ENCODE results near the gene DRG1. TPM values are rescaled to one million over a fixed set of nuclear protein-coding genes. Genes with fewer than 3 reads are reported as not detected.

Gene DRG1
- polyA plus RNA-seq, 1 donor from 2014 or later, result 90.2 TPM

DNA sequence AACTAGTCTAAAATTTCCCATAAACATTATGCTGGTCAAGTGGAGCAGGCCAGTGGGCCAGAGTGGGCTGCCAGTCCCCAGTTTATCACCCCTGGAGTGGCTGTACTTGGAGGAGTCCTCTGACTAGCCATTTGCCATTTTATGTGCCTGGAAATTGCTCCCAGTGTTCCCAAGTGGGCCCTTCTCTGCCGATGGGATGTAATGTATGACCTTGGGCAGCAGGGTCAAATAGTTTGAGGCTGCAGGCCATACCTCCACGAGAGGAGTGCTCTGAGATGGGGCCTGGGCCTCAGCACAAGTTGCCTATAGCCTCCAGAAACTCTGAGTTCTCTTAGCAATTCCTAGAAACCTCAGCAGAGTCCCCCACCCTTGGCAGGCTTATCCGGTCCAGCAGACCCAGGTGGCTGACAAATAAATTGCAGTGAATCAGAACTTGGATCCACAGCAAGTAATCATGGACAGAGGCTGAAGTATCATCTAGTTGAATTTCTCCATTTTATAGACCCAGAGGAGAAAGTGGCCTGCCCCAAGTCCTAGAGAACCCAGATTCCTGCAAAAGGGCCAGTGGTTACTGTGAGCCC lies 35.4 kb upstream of the DRG1 start:
- Histone ChIP-seq H4K20me1 (ENCODE audit: insufficient read depth) (no peaks in the 10 kb centered on the region), H2AFZ (ENCODE audit: low read depth, low read length) (no peak overlapping the region), H3K4me2 (ENCODE audit: low read length) (no peak overlapping the region), H3K9me3 (ENCODE audit: low read length) (no peaks in the 10 kb centered on the region), H3K27ac (ENCODE audit: low read length) (no peak overlapping the region), H3K4me3 (ENCODE audit: low read length) (no peak overlapping the region), H3K79me2 (replicated peaks; ENCODE audit: insufficient read depth, low read length) (no peaks in the 10 kb centered on the region), H3F3A (ENCODE audit: insufficient read depth, low read length, poor library complexity, severe bottlenecking) (no peaks in the 10 kb centered on the region), H3K27me3 (ENCODE audit: insufficient read depth, low read depth, low read length) (no peaks in the 10 kb centered on the region), H3K9ac (ENCODE audit: low read length) (no peak overlapping the region), H3K36me3 (ENCODE audit: insufficient read depth, low read length) (no peaks in the 10 kb centered on the region), H3K9me2 (ENCODE audit: insufficient read depth, low read length) (no peaks in the 10 kb centered on the region)
- TF ChIP-seq POLR2AphosphoS5 (IDR thresholded peaks at IDR 0.05) (no peak), SMC3 (conservative IDR thresholded peaks at IDR 0.05; ENCODE audit: poor library complexity) (no peak), REST (IDR thresholded peaks at IDR 0.05; ENCODE audit: borderline replicate concordance) (no peak), EP300 (conservative IDR thresholded peaks at IDR 0.05; ENCODE audit: poor library complexity, severe bottlenecking) (no peak), TAF1 (IDR thresholded peaks at IDR 0.05; ENCODE audit: low read depth) (no peak), EZH2 (IDR thresholded peaks at IDR 0.05; ENCODE audit: borderline replicate concordance, insufficient read depth, low read length, poor library complexity, severe bottlenecking) (no peak), MXI1 (conservative IDR thresholded peaks at IDR 0.05; ENCODE audit: poor library complexity, severe bottlenecking) (no peak), RAD21 (conservative IDR thresholded peaks at IDR 0.05) (no peak)
- TF ChIP-seq, protein P1, sequence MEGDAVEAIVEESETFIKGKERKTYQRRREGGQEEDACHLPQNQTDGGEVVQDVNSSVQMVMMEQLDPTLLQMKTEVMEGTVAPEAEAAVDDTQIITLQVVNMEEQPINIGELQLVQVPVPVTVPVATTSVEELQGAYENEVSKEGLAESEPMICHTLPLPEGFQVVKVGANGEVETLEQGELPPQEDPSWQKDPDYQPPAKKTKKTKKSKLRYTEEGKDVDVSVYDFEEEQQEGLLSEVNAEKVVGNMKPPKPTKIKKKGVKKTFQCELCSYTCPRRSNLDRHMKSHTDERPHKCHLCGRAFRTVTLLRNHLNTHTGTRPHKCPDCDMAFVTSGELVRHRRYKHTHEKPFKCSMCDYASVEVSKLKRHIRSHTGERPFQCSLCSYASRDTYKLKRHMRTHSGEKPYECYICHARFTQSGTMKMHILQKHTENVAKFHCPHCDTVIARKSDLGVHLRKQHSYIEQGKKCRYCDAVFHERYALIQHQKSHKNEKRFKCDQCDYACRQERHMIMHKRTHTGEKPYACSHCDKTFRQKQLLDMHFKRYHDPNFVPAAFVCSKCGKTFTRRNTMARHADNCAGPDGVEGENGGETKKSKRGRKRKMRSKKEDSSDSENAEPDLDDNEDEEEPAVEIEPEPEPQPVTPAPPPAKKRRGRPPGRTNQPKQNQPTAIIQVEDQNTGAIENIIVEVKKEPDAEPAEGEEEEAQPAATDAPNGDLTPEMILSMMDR (IDR thresholded peaks at IDR 0.05; ENCODE audit: poor library complexity, severe bottlenecking), result no peak

DNA sequence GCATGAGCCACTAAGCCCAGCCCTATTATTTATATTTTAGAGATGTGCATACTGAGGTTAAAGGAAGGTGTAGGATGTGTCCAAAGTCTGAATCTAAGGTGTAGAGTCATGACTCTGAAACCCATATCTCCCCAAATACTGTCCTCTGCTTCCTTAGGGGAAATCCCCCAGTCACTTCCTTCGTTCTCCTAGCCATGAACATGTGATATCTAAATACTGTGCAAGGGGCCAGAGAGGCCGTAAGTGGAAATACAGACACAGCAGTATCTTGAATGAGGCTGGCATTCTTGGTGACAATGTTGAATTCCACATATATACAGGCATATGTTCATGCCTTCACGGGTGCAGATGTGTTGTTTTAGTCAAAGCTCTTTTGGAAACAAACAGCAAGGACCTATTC lies 32.0 kb upstream of the DRG1 start:
- Histone ChIP-seq H3K27ac (ENCODE audit: low read length) (no peak overlapping the region), H3K9me3 (ENCODE audit: low read length) (no peaks in the 10 kb centered on the region), H2AFZ (ENCODE audit: low read depth, low read length) (no peak overlapping the region), H3K79me2 (replicated peaks; ENCODE audit: insufficient read depth, low read length) (no peaks in the 10 kb centered on the region), H3K36me3 (ENCODE audit: insufficient read depth, low read length) (no peaks in the 10 kb centered on the region), H3K9me2 (ENCODE audit: insufficient read depth, low read length) (no peaks in the 10 kb centered on the region), H3F3A (ENCODE audit: insufficient read depth, low read length, poor library complexity, severe bottlenecking) (no peaks in the 10 kb centered on the region), H3K27me3 (ENCODE audit: insufficient read depth, low read depth, low read length) (no peaks in the 10 kb centered on the region), H3K4me2 (ENCODE audit: low read length) (no peak overlapping the region), H3K4me3 (ENCODE audit: low read length) (no peak overlapping the region), H3K9ac (ENCODE audit: low read length) (no peak overlapping the region), H4K20me1 (ENCODE audit: insufficient read depth) (no peaks in the 10 kb centered on the region)
- TF ChIP-seq REST (IDR thresholded peaks at IDR 0.05; ENCODE audit: borderline replicate concordance), result no peak
